KG1 (cell line): ENCODE measurements around the gene GALNT18.
"Not testable (repeated sequence)": the region's sequence is repeated elsewhere in the genome, so short reads cannot be mapped to it uniquely, and the experiment has no call there.

Experiments
- DNase-seq: peaks from one replicate; lab custom pipeline; 2025; lab: John Stamatoyannopoulos, UW

GALNT18 gene

DNA sequence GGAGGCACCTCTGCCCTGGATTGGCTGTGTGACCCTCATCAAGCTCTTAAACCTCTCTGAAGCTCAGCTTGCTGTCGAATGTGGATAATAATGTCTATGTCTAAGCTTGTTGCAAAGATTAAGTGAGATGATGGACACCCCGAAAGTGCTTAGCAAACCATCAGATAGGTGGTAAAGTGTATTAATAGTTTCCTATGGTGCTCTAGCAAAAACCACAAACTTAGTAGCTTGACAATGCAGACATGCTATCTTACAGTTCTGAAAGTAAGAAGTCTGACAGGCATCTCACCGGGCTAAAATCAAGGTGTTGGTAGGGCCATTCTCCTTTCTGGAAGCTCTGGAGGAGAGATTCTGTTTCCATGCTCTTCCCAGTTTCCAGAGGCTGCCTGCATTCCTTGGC is 162.2 kb downstream of the GALNT18 start:
- DNase-seq = no peak

GRCh38 chr11:11458485-11458884 is 163.3 kb downstream of the GALNT18 start:
- no peak for DNase-seq

- DNase-seq = no peak
These were observed 163.8 kb downstream of the GALNT18 start for GRCh38 chr11:11458001-11458400.

DNA sequence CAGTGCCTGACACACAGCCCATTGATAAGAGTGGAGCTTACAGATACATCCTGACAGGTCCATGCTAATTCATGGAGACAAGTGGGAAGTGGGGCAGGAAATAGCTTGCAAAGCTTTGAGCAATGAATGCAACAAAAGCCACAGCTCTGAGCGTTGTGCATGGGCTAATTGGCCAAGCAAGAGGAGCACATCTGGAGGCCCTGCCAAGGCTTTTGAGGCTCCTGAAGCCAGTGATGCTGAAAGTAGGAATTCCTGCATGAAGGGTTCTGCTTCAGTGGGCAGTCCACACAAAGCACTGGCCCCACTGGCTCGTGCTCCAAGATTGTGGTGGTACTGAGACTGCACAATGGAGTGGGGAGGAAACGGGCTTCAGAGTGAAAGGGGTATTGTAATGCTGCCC is 164.9 kb downstream of the GALNT18 start:
- DNase-seq = no peak

GRCh38 chr11:11454671-11455223 is 167.1 kb downstream of the GALNT18 start:
- DNase-seq = no peak

DNA sequence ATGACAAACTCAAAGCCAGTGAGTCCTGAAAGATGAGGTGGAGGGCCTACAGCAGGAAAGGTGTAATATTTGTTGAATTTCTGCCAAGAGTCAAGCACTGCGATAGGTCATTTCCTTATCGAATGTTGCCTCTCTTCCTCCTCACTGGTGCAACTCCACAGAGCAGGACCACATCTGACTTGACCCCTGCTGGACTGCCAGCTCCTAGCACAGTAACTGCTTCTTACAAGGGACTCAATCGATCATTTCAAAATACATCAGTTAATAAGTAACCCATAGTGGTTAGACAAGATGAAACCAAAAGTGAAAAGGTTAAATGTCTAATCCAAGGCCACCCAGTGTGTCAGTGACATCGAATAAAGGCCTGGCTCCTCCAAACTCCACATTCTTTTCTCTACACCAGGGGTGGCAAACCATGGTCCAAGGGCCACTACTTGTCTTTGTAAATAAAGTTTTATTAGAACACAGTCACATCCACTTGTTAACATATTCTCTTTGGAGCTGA is 170.3 kb downstream of the GALNT18 start:
- no peak for DNase-seq

- DNase-seq = no peak
These were observed 171.0 kb downstream of the GALNT18 start for GRCh38 chr11:11450744-11451362.

- no peak for DNase-seq
These were observed 172.5 kb downstream of the GALNT18 start for GRCh38 chr11:11449327-11449726.

DNA sequence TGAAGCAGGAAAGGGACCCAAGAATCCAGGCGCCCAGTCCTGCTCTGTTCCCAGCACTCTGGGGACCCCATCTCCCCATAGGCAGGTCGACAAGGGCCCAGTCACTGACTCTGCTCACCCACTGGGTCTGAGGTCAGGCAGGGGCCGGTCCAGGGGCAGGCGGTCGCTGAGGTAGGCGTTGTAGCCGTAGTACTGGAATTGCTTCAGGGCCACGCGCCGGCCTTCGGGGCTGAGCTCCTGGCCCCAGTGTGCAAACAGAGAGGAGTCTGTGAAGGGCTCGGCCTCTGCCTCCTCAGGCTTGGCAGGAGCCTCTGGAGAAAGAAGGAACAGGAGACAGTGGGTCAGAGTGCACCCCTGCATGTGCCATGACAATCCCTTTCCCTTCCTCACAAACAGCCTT is 173.2 kb downstream of the GALNT18 start:
- no peak for DNase-seq

DNA sequence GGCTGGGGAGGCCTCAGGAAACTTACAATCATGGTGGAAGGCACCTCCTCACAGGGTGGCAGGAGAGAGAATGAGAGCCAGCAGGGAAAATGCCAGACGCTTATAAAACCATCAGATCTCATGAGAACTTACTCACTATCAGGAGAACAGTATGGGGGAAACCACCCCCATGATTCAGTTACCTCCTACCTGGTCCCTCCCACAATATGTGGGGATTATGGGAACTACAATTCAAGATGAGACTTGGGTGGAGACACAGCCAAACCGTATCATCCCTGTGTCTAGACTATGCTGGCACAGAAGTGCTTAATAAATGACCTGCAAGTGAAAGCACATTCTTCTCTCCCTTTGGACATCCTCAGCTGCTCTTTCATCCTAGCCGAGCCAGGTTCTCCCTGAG is 174.2 kb downstream of the GALNT18 start:
- DNase-seq = not testable (repeated sequence)

- no peak for DNase-seq
These were observed 174.8 kb downstream of the GALNT18 start for GRCh38 chr11:11446967-11447366.

GRCh38 chr11:11446564-11446963 is 175.2 kb downstream of the GALNT18 start:
- DNase-seq = no peak

GRCh38 chr11:11445441-11446185 is 176.2 kb downstream of the GALNT18 start:
- DNase-seq = no peak

- DNase-seq = no peak
These were observed 177.0 kb downstream of the GALNT18 start for GRCh38 chr11:11444804-11445131.

GRCh38 chr11:11444027-11444803 is 177.6 kb downstream of the GALNT18 start:
- no peak for DNase-seq

DNA sequence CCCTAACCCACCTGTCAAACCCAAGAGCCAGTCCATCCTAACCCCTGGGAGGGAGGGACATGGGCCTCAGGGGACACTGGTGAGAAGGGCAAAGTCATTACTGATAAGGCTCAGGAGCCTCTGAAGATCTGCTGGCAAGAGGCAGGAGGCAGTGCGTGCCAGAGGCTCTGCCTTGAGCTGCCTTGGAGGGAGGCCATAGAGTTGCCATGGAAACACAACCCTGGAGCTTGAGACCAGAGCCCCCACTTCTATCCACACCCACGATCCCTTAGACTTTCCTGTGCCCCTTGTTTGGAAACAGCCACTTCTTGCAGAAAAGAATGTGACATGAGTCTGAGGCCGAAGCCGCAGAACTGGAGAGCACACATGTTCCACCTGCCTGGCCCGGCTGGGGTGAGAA is 179.0 kb downstream of the GALNT18 start:
- no peak for DNase-seq

DNA sequence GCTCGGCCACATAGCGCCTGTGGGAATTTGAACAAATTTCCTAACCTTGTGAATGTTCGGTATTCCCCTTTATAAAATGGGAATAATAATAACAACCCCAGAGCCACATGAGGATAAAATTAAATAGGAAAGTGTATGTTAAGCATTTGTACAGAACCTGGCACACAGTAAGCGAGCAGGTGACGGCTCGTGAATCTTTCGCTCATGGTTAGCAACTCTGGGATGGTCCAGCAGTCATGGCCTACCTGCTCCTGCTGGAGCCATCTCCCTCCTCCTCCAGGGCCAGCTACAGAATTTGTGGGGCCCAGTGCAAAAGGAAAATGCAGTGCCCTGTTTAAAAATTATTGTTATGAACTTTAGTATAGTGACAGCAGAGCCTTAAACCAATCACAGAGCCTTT is 180.3 kb downstream of the GALNT18 start:
- no peak for DNase-seq

GRCh38 chr11:11441091-11441490 is 180.7 kb downstream of the GALNT18 start:
- no peak for DNase-seq

DNA sequence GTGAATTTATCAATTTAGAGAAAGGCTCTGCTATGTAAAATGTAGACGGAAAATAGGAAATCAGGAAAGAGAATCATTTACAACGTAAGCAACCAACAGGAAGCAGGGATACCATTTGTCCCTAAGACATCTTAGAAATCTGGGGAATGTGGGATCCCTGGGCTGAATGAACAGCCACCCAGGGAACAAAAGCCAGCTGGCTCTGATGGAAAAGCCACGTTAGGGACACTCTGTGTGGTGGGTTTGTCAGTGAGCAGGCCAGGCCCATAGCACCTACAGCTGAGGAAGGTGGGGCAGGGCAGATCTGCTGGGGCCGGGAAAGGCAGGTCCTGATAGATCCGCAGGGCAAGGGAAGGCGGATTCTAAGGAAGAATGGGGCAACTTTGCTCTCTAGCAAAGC is 181.7 kb downstream of the GALNT18 start:
- no peak for DNase-seq

DNA sequence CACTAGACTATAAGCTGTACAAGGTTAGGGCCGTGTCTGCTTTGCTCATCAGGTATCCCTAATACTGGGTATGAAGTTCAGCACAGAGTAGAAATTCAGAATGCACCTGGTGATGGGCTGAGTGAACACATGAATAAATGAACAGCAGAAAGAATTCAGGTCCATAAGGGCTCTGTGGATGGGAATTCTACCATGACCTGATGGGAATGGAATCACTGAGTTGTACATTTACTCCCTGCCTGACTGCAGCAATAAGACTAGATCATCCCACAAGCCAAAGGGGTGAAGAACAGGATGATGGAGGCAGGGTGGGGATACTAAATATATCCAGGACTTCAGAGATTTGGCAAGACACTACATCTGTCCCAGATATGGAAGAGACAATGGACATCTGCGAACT is 182.2 kb downstream of the GALNT18 start:
- no peak for DNase-seq

DNA sequence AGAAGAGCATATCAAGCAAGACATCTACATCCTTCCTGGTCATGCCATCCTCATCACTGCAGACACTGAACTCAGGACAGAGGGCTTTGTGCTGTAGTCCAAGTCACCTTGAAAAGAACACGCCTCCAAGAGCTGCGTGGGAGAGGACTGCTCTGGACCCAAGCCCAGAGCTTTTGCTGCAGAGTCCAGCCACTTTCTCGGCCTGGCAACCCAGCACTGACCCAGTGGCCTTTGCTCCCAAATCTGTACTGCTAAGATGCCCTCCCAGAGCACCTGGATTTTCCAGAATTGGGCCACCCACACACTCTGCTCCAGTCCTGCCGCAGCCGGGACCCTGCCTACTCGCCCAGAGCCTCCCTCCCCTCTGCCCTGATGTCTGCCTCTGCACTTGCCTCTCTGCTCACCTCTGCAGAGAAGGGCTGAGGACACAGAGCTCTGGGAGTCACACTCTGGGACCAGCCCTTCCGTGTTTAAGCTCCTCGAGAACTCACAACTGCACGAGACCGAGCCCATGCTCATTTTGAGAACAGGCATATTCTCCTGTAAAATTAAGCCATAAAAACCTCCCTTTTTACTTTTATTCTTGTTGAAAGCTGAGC is 185.0 kb downstream of the GALNT18 start:
- DNase-seq = no peak

GRCh38 chr11:11435635-11436034 is 186.2 kb downstream of the GALNT18 start:
- no peak for DNase-seq
